Erythroblast (primary cell): ENCODE measurements around the gene RHBDL1.

Experiments
- GATA1 ChIP-seq: IDR thresholded peaks from 2 replicates; pipeline ENCODE4 v1.6.1; 2011; ENCODE audit warnings: low read depth, mild to moderate bottlenecking, control low read depth, low read length, moderate library complexity
- POLR2A ChIP-seq: IDR thresholded peaks from 2 replicates; pipeline ENCODE4 v1.6.1; 2011; ENCODE audit warnings: mild to moderate bottlenecking, low read length

DNA sequence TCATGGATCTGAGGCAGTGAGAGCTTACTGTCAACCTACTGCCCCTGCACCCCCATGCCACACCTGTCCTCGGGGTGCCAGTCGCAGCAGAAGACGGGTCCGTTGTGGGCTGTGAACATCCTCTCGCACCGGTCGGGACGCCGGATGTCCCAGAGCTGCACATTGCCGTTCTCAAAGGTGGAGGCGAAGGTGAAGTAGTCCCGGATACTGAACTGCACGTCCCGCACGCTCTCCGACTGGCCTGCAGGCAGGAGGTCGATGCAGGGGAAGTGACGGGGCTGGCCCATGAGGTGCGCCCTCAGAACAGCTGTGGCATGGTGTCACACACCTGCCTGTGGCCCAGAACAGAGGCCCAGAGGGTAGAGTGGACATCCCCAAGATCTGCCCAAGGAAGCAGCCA lies 12.0 kb downstream of the RHBDL1 start:
- TF ChIP-seq POLR2A (no peak), GATA1 (no peak)
